Activated CD4-positive, alpha-beta T cell treated with anti-CD3 and anti-CD28 coated beads for 36 hours (primary cell): ENCODE measurements around the gene TBC1D10A. TPM values are rescaled to one million over a fixed set of nuclear protein-coding genes. Genes with fewer than 3 reads are reported as not detected.

Source experiments
- ATAC-seq: fragments of 200-7000 bp; cut with Tn5 transposase; one replicate; pipeline ENCODE4 v1.10.0; 2021; ENCODE audit warnings: mild to moderate bottlenecking, moderate library complexity
- CTCF ChIA-PET: fragments of 350-600 bp; sonication (Branson Sonifier 250); formaldehyde crosslinking; loops from one replicate; lab custom pipeline; 2021; ENCODE audit warnings: antibody characterized with exemption; lab: Charles Lee
- POLR2A ChIA-PET: fragments of 350-600 bp; sonication (Branson Sonifier 250); formaldehyde crosslinking; loops from one replicate; lab custom pipeline; 2021; ENCODE audit warnings: antibody characterized with exemption, inconsistent platforms; lab: Charles Lee
- DNase-seq: peaks from one replicate; pipeline ENCODE4 v3.0.0-alpha.2; 2020
- H3K27ac Mint-ChIP-seq: one replicate; pipeline ENCODE4 v1.8.0; 2021; ENCODE audit warnings: mixed read lengths
- H3K27me3 Mint-ChIP-seq: one replicate; pipeline ENCODE4 v1.8.0; 2021; ENCODE audit warnings: mixed read lengths
- H3K36me3 Mint-ChIP-seq: one replicate; pipeline ENCODE4 v1.8.0; 2021; ENCODE audit warnings: low read depth, mixed read lengths
- H3K4me1 Mint-ChIP-seq: one replicate; pipeline ENCODE4 v1.8.0; 2021; ENCODE audit warnings: mixed read lengths
- H3K4me3 Mint-ChIP-seq: one replicate; pipeline ENCODE4 v1.8.0; 2021; ENCODE audit warnings: mild to moderate bottlenecking, moderate library complexity, mixed read lengths
- H3K9me3 Mint-ChIP-seq: one replicate; pipeline ENCODE4 v1.8.0; 2021; ENCODE audit warnings: low read depth, mixed read lengths
- intact Hi-C, 2 experiments: fragments of 100-400 bp; cut with DNase I in 1 of 2; cut with micrococcal nuclease in 1 of 2; formaldehyde crosslinking; loops; one replicate each; pipeline versions ENCODE4 v1.14.2 to v1.15.1; 2022 to 2024; cut with DNase I, micrococcal nuclease
- total RNA-seq, 2 experiments: library from RNA; stranded (reverse); gene quantifications; one replicate each; pipeline ENCODE4 v1.2.3, GENCODE V29; 2021

The TBC1D10A gene
- total RNA-seq, 2 experiments from 2014 or later = 20.1 to 21.6 TPM

GRCh38 chr22:30361916-30362650 is 35.3 kb upstream of the TBC1D10A start:
- intact Hi-C loops = no loop called here
- Mint-ChIP-seq H3K9me3 (no peaks in the 10 kb centered on the region), H3K27ac (no peak overlapping the region), H3K4me1 (peaks cover 8% of the 10 kb centered on the region), H3K27me3 (no peaks in the 10 kb centered on the region), H3K4me3 (no peak overlapping the region), H3K36me3 (no peaks in the 10 kb centered on the region)
- CTCF ChIA-PET = interaction anchor here (0.5 to 0.7 kb wide), 2 partner anchors 13 to 24 kb away, joined by 3 read pairs; no protein-coding TSS in a partner anchor
- no peak for DNase-seq
- no peak for ATAC-seq
- POLR2A ChIA-PET = interaction anchor here (0.5 kb wide), 1 partner anchor 19 kb away, joined by 4 read pairs; no protein-coding TSS in a partner anchor

GRCh38 chr22:30358541-30358940 is 31.8 kb upstream of the TBC1D10A start:
- peaks cover 32% of the 10 kb centered on the region for H3K4me1 Mint-ChIP-seq
- DNase-seq (no peak), ATAC-seq (no peak)
- no peaks in the 10 kb centered on the region for H3K27me3 Mint-ChIP-seq
- no peaks in the 10 kb centered on the region for H3K9me3 Mint-ChIP-seq
- intact Hi-C loops = loop anchor here in 1 of 2 experiments (5.0 kb wide), 1 partner anchor 64 kb away; no protein-coding TSS in a partner anchor
- H3K4me3 Mint-ChIP-seq = no peak overlapping the region
- ChIA-PET POLR2A (no interaction called here), CTCF (interaction anchor here (0.8 to 1.5 kb wide), 3 partner anchors 27 to 71 kb away, joined by 3 to 4 read pairs (median 3); no protein-coding TSS in a partner anchor)
- peaks cover 17% of the 10 kb centered on the region for H3K36me3 Mint-ChIP-seq
- no peak overlapping the region for H3K27ac Mint-ChIP-seq

GRCh38 chr22:30357650-30358215 is 31.0 kb upstream of the TBC1D10A start:
- H3K27ac Mint-ChIP-seq = peak overlapping the region; percentile 34
- peaks cover 37% of the 10 kb centered on the region for H3K4me1 Mint-ChIP-seq
- H3K36me3 Mint-ChIP-seq = peaks cover 21% of the 10 kb centered on the region
- peak overlapping the region; percentile 92 for H3K4me3 Mint-ChIP-seq
- no peaks in the 10 kb centered on the region for H3K9me3 Mint-ChIP-seq
- CTCF ChIA-PET = interaction anchor here (0.5 to 1.5 kb wide), 4 partner anchors 39 to 69 kb away, joined by 3 to 4 read pairs (median 3); partner anchors contain the start of gene SEC14L2
- POLR2A ChIA-PET = interaction anchor here (1.0 kb wide), 1 partner anchor 30 kb away, joined by 4 read pairs; the partner anchor contains the start of gene RNF215
- DNase-seq (no peak), ATAC-seq (no peak)
- intact Hi-C loops = loop anchor here (1.0 to 5.0 kb wide), 4 partner anchors 30 to 519 kb away; partner anchors contain the start of genes ASCC2 (in 1 of the 2), RNF215 (in 1 of the 2) and TBC1D10A (in 1 of the 2)
- no peaks in the 10 kb centered on the region for H3K27me3 Mint-ChIP-seq

GRCh38 chr22:30357236-30357570 is 30.5 kb upstream of the TBC1D10A start:
- intact Hi-C loops = loop anchor here (1.0 to 5.0 kb wide), 4 partner anchors 30 to 518 kb away; partner anchors contain the start of genes ASCC2 (in 1 of the 2), RNF215 (in 1 of the 2) and TBC1D10A (in 1 of the 2)
- peaks cover 42% of the 10 kb centered on the region for H3K4me1 Mint-ChIP-seq
- POLR2A ChIA-PET = interaction anchor here (0.6 to 1.4 kb wide), 7 partner anchors 12 to 234 kb away, joined by 3 to 9 read pairs (median 4); partner anchors contain the start of genes PES1, RNF215 and TBC1D10A
- H3K4me3 Mint-ChIP-seq = peak overlapping the region; percentile 92
- ATAC-seq (no peak), DNase-seq (no peak)
- CTCF ChIA-PET = interaction anchor here (0.5 to 2.9 kb wide), 9 partner anchors 12 to 69 kb away, joined by 3 to 25 read pairs (median 3); partner anchors contain the start of genes CASTOR1, RNF215 and SEC14L2
- H3K27ac Mint-ChIP-seq = peak overlapping the region; percentile 85
- H3K36me3 Mint-ChIP-seq = peaks cover 26% of the 10 kb centered on the region
- no peaks in the 10 kb centered on the region for H3K27me3 Mint-ChIP-seq
- H3K9me3 Mint-ChIP-seq = no peaks in the 10 kb centered on the region

- no peaks in the 10 kb centered on the region for H3K27me3 Mint-ChIP-seq
- peak within 1 kb of the TSS; percentile 92 for H3K4me3 Mint-ChIP-seq
- H3K27ac Mint-ChIP-seq = peak within 1 kb of the TSS; percentile 90
- no peaks in the 10 kb centered on the region for H3K9me3 Mint-ChIP-seq
- CTCF ChIA-PET = interaction anchor here (0.5 to 2.9 kb wide), 13 partner anchors 9 to 751 kb away, joined by 3 to 25 read pairs (median 3); partner anchors contain the start of genes CASTOR1, RNF215, SEC14L2 and SELENOM
- H3K36me3 Mint-ChIP-seq = peaks cover 32% of the 10 kb centered on the region
- POLR2A ChIA-PET = interaction anchor here (0.6 to 1.4 kb wide), 9 partner anchors 12 to 235 kb away, joined by 3 to 9 read pairs (median 4); partner anchors contain the start of genes PES1, RNF215 and TBC1D10A
- H3K4me1 Mint-ChIP-seq = peaks cover 48% of the 10 kb centered on the region
- DNase-seq = peak; percentile 94
- peak; percentile 93 for ATAC-seq
- intact Hi-C loops = loop anchor here (1.0 to 5.0 kb wide), 12 partner anchors 9 to 589 kb away; partner anchors contain the start of genes CASTOR1 (in 2 of the 2), ASCC2 (in 1 of the 2), OSM (in 1 of the 2) and PES1 (in 1 of the 2)
Observed at GRCh38 chr22:30356449-30357235, 29.9 kb upstream of the TBC1D10A start, which contains the start of the genes CCDC157 and SF3A1. Gene CCDC157 (plus strand): TSS chr22:30357007. CDS start chr22:30366001, 8,994 bp downstream. Gene SF3A1 (minus strand): TSS chr22:30356894. CDS start chr22:30356792, 102 bp downstream.

- ChIA-PET CTCF (interaction anchor here (0.7 to 2.9 kb wide), 6 partner anchors 14 to 72 kb away, joined by 3 to 25 read pairs (median 4); partner anchors contain the start of genes CASTOR1 and TBC1D10A), POLR2A (interaction anchor here (1.0 kb wide), 1 partner anchor 41 kb away, joined by 4 read pairs; no protein-coding TSS in a partner anchor)
- H3K36me3 Mint-ChIP-seq = peaks cover 51% of the 10 kb centered on the region
- peak overlapping the region; percentile 84 for H3K27ac Mint-ChIP-seq
- H3K4me1 Mint-ChIP-seq = peaks cover 64% of the 10 kb centered on the region
- H3K9me3 Mint-ChIP-seq = no peaks in the 10 kb centered on the region
- intact Hi-C loops = loop anchor here in 1 of 2 experiments (5.0 kb wide), 1 partner anchor 68 kb away; no protein-coding TSS in a partner anchor
- ATAC-seq = no peak
- peak overlapping the region; percentile 92 for H3K4me3 Mint-ChIP-seq
- no peak for DNase-seq
- no peaks in the 10 kb centered on the region for H3K27me3 Mint-ChIP-seq
Observed at GRCh38 chr22:30354644-30355043, 27.9 kb upstream of the TBC1D10A start.

GRCh38 chr22:30351226-30351625 is 24.5 kb upstream of the TBC1D10A start:
- Mint-ChIP-seq H3K36me3 (peaks cover 77% of the 10 kb centered on the region), H3K27ac (peak overlapping the region; percentile 83), H3K9me3 (no peaks in the 10 kb centered on the region), H3K4me1 (peaks cover 85% of the 10 kb centered on the region), H3K27me3 (no peaks in the 10 kb centered on the region), H3K4me3 (no peak overlapping the region)
- POLR2A ChIA-PET = no interaction called here
- intact Hi-C loops = no loop called here
- DNase-seq (no peak), ATAC-seq (no peak)
- CTCF ChIA-PET = interaction anchor here (2.4 kb wide), 1 partner anchor 36 kb away, joined by 6 read pairs; the partner anchor contains the start of gene RNF215

- peak overlapping the region; percentile 90 for H3K27ac Mint-ChIP-seq
- peaks cover 86% of the 10 kb centered on the region for H3K4me1 Mint-ChIP-seq
- POLR2A ChIA-PET = no interaction called here
- no peaks in the 10 kb centered on the region for H3K27me3 Mint-ChIP-seq
- DNase-seq (no peak), ATAC-seq (no peak)
- H3K4me3 Mint-ChIP-seq = peak overlapping the region; percentile 47
- intact Hi-C loops = loop anchor here in 1 of 2 experiments (5.0 kb wide), 1 partner anchor 38 kb away; the partner anchor contains the start of gene RNF215
- H3K36me3 Mint-ChIP-seq = peaks cover 83% of the 10 kb centered on the region
- CTCF ChIA-PET = interaction anchor here (2.4 to 5.2 kb wide), 2 partner anchors 39 to 62 kb away, joined by 6 to 30 read pairs; partner anchors contain the start of gene RNF215
- H3K9me3 Mint-ChIP-seq = no peaks in the 10 kb centered on the region
Observed at GRCh38 chr22:30348809-30349208, 22.1 kb upstream of the TBC1D10A start.

- CTCF ChIA-PET = interaction anchor here (0.6 to 5.2 kb wide), 4 partner anchors 8 to 240 kb away, joined by 4 to 30 read pairs (median 8); partner anchors contain the start of genes SF3A1 and TBC1D10A
- Mint-ChIP-seq H3K4me1 (peaks cover 82% of the 10 kb centered on the region), H3K27ac (peak overlapping the region; percentile 90), H3K36me3 (peaks cover 86% of the 10 kb centered on the region), H3K27me3 (no peaks in the 10 kb centered on the region), H3K9me3 (no peaks in the 10 kb centered on the region), H3K4me3 (peak overlapping the region; percentile 47)
- DNase-seq = no peak
- POLR2A ChIA-PET = no interaction called here
- ATAC-seq = no peak
- intact Hi-C loops = loop anchor here in 1 of 2 experiments (5.0 kb wide), 1 partner anchor 39 kb away; the partner anchor contains the start of gene RNF215
Observed at GRCh38 chr22:30348404-30348803, 21.7 kb upstream of the TBC1D10A start.
